GM23338 (cell line): ENCODE data around the gene RAD51B. TPM values are rescaled to one million over a fixed set of nuclear protein-coding genes. Genes with fewer than 3 reads are reported as not detected.

ENCODE experiments used
- ATAC-seq: fragments of 200-7000 bp; cut with Tn5 transposase; 3 replicates; pipeline ENCODE4 v1.9.1; 2020
- DNase-seq: peaks from one replicate; pipeline ENCODE4 v3.0.0-alpha.2; 2015; ENCODE audit warnings: low spot score
- H2AFZ ChIP-seq: fragments of 200-600 bp; sonication (generic); 2 replicates; pipeline ENCODE4 v1.8.0; 2016; ENCODE audit warnings: antibody characterized with exemption, mild to moderate bottlenecking, moderate library complexity
- H3F3A ChIP-seq: fragments of 200-600 bp; sonication (generic); replicated peaks from 2 replicates; pipeline ENCODE4 v1.8.0; 2017; ENCODE audit warnings: antibody characterized with exemption, mixed run types, low read depth
- H3K27ac ChIP-seq: fragments of 200-600 bp; sonication (generic); 2 replicates; pipeline ENCODE4 v1.6.1; 2016; ENCODE audit warnings: low read depth
- H3K27me3 ChIP-seq: fragments of 200-600 bp; sonication (generic); 2 replicates; pipeline ENCODE4 v1.8.0; 2016; ENCODE audit warnings: mild to moderate bottlenecking, mixed run types, moderate library complexity; ENCODE audit not compliant: insufficient read depth
- H3K36me3 ChIP-seq: fragments of 200-600 bp; sonication (generic); 2 replicates; pipeline ENCODE4 v1.8.0; 2016; ENCODE audit warnings: mild to moderate bottlenecking; ENCODE audit not compliant: insufficient read depth
- H3K4me1 ChIP-seq: fragments of 200-600 bp; sonication (generic); 2 replicates; pipeline ENCODE4 v1.8.0; 2016; ENCODE audit warnings: mild to moderate bottlenecking, moderate library complexity; ENCODE audit not compliant: insufficient read depth
- H3K4me2 ChIP-seq: fragments of 200-600 bp; sonication (generic); 2 replicates; pipeline ENCODE4 v1.7.1; 2017; ENCODE audit warnings: mixed run types
- H3K4me3 ChIP-seq: fragments of 200-600 bp; sonication (generic); 2 replicates; pipeline ENCODE4 v1.6.1; 2016; ENCODE audit warnings: mixed run types
- H3K79me2 ChIP-seq: fragments of 200-600 bp; sonication (generic); replicated peaks from 2 replicates; pipeline ENCODE4 v1.8.0; 2017; ENCODE audit warnings: mild to moderate bottlenecking; ENCODE audit not compliant: insufficient read depth
- H3K9me2 ChIP-seq: fragments of 200-600 bp; sonication (generic); 2 replicates; pipeline ENCODE4 v1.8.0; 2017; ENCODE audit not compliant: insufficient read depth
- H4K20me1 ChIP-seq: fragments of 200-600 bp; sonication (generic); replicated peaks from 2 replicates; pipeline ENCODE4 v1.8.0; 2017; ENCODE audit warnings: mild to moderate bottlenecking; ENCODE audit not compliant: insufficient read depth
- H3K27ac Mint-ChIP-seq: 2 replicates; pipeline ENCODE4 v1.8.0; 2020; ENCODE audit warnings: inconsistent platforms, mild to moderate bottlenecking, moderate library complexity, mixed read lengths
- H3K27me3 Mint-ChIP-seq: 3 replicates; pipeline ENCODE4 v1.8.0; 2022; ENCODE audit warnings: low read depth, mild to moderate bottlenecking, moderate library complexity, mixed read lengths, inconsistent platforms; ENCODE audit not compliant: insufficient read depth, poor library complexity
- H3K36me3 Mint-ChIP-seq: 3 replicates; pipeline ENCODE4 v1.8.0; 2021; ENCODE audit warnings: low read depth, mild to moderate bottlenecking, inconsistent platforms, moderate library complexity, mixed read lengths
- H3K4me1 Mint-ChIP-seq: 3 replicates; pipeline ENCODE4 v1.8.0; 2020; ENCODE audit warnings: mild to moderate bottlenecking, inconsistent platforms, mixed read lengths
- H3K4me3 Mint-ChIP-seq: 3 replicates; pipeline ENCODE4 v1.8.0; 2021; ENCODE audit warnings: moderate library complexity, mild to moderate bottlenecking, inconsistent platforms, mixed read lengths
- H3K9me3 Mint-ChIP-seq: 3 replicates; pipeline ENCODE4 v1.8.0; 2020; ENCODE audit warnings: moderate library complexity, mild to moderate bottlenecking, inconsistent platforms, mixed read lengths
- EZH2 ChIP-seq: fragments of 200-600 bp; sonication (generic); IDR thresholded peaks from one replicate; pipeline ENCODE4 v1.8.0; 2017; ENCODE audit warnings: antibody characterized with exemption, mild to moderate bottlenecking, low read depth; ENCODE audit not compliant: unreplicated experiment
- EZH2phosphoT487 ChIP-seq: fragments of 200-600 bp; sonication (generic); IDR thresholded peaks from one replicate; pipeline ENCODE4 v1.8.1; 2018; ENCODE audit warnings: antibody characterized with exemption; ENCODE audit not compliant: unreplicated experiment
- STAT1 ChIP-seq: IDR thresholded peaks from one replicate; pipeline ENCODE4 v1.6.1; 2016; ENCODE audit warnings: antibody characterized with exemption; ENCODE audit not compliant: unreplicated experiment
- ZNF114 ChIP-seq: fragments of 250-450 bp; sonication (Bioruptor Pico); IDR thresholded peaks from 2 replicates; pipeline ENCODE4 v1.5.0; 2020; ENCODE audit warnings: mild to moderate bottlenecking, moderate library complexity
- ZNF331 ChIP-seq: fragments of 250-450 bp; sonication (Bioruptor Pico); IDR thresholded peaks from 2 replicates; pipeline ENCODE4 v1.5.0; 2020; ENCODE audit warnings: low read depth, mild to moderate bottlenecking, moderate library complexity
- polyA plus RNA-seq: library from polyadenylated mRNA; unstranded; fragments of >200 nt; fragmentation: Nextera tagmentation; extraction: Ambion mirVana; gene quantifications from 2 replicates; pipeline ENCODE4 v1.2.1, GENCODE V29; 2016
- total RNA-seq: library from RNA; depleted of rRNA; stranded (reverse); fragments of >200 nt; shearing (Covaris generic); gene quantifications from 2 replicates; pipeline ENCODE4 v1.2.3, GENCODE V29; 2014
- TF ChIP-seq, protein P1 (sequence below): IDR thresholded peaks from one replicate; pipeline ENCODE4 v1.6.1; 2018; ENCODE audit warnings: antibody characterized with exemption; ENCODE audit not compliant: unreplicated experiment
- TF ChIP-seq, protein P2 (sequence below), 2 experiments: fragments of 200-600 bp in 1 of 2; sonication (generic) in 1 of 2; conservative IDR thresholded peaks; 2 replicates each; pipeline versions ENCODE4 v1.5.1 to v1.6.1; 2016 to 2017; ENCODE audit warnings: antibody characterized with exemption in 2 of 2, low read depth in 2 of 2, mild to moderate bottlenecking in 2 of 2, moderate library complexity in 1 of 2
- TF ChIP-seq, protein P3 (sequence below): IDR thresholded peaks from 2 replicates; pipeline ENCODE4 v1.6.1; 2016; ENCODE audit warnings: antibody characterized with exemption

The RAD51B gene
- total and polyA plus RNA-seq, 2 experiments from 2014 or later: 15.7 to 29.1 TPM

- Histone ChIP-seq H3K36me3 (no peaks in the 10 kb centered on the region), H3K27me3 (no peaks in the 10 kb centered on the region), H2AFZ (no peak overlapping the region), H3F3A (no peaks in the 10 kb centered on the region; the same call in 1 of the 2 replicates), H3K27ac (0 out of 2 replicates have a peak overlapping the region, but pooled peaks have one; percentile 1), H3K4me2 (peak overlapping the region; percentile 52), H3K9me2 (no peaks in the 10 kb centered on the region), H3K79me2 (no peaks in the 10 kb centered on the region), H4K20me1 (no peaks in the 10 kb centered on the region), H3K4me1 (peaks cover 70% of the 10 kb centered on the region), H3K4me3 (no peak overlapping the region)
- ATAC-seq (no peak), DNase-seq (peak; percentile 5)
- TF ChIP-seq STAT1: no peak
- TF ChIP-seq, protein P1, sequence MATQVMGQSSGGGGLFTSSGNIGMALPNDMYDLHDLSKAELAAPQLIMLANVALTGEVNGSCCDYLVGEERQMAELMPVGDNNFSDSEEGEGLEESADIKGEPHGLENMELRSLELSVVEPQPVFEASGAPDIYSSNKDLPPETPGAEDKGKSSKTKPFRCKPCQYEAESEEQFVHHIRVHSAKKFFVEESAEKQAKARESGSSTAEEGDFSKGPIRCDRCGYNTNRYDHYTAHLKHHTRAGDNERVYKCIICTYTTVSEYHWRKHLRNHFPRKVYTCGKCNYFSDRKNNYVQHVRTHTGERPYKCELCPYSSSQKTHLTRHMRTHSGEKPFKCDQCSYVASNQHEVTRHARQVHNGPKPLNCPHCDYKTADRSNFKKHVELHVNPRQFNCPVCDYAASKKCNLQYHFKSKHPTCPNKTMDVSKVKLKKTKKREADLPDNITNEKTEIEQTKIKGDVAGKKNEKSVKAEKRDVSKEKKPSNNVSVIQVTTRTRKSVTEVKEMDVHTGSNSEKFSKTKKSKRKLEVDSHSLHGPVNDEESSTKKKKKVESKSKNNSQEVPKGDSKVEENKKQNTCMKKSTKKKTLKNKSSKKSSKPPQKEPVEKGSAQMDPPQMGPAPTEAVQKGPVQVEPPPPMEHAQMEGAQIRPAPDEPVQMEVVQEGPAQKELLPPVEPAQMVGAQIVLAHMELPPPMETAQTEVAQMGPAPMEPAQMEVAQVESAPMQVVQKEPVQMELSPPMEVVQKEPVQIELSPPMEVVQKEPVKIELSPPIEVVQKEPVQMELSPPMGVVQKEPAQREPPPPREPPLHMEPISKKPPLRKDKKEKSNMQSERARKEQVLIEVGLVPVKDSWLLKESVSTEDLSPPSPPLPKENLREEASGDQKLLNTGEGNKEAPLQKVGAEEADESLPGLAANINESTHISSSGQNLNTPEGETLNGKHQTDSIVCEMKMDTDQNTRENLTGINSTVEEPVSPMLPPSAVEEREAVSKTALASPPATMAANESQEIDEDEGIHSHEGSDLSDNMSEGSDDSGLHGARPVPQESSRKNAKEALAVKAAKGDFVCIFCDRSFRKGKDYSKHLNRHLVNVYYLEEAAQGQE: no peak
- no peak for TF ChIP-seq ZNF331
- TF ChIP-seq, protein P2, sequence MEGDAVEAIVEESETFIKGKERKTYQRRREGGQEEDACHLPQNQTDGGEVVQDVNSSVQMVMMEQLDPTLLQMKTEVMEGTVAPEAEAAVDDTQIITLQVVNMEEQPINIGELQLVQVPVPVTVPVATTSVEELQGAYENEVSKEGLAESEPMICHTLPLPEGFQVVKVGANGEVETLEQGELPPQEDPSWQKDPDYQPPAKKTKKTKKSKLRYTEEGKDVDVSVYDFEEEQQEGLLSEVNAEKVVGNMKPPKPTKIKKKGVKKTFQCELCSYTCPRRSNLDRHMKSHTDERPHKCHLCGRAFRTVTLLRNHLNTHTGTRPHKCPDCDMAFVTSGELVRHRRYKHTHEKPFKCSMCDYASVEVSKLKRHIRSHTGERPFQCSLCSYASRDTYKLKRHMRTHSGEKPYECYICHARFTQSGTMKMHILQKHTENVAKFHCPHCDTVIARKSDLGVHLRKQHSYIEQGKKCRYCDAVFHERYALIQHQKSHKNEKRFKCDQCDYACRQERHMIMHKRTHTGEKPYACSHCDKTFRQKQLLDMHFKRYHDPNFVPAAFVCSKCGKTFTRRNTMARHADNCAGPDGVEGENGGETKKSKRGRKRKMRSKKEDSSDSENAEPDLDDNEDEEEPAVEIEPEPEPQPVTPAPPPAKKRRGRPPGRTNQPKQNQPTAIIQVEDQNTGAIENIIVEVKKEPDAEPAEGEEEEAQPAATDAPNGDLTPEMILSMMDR (conservative IDR thresholded peaks at IDR 0.05; ENCODE audit: low read depth in 2 of 2): no peak
- TF ChIP-seq, protein P3, sequence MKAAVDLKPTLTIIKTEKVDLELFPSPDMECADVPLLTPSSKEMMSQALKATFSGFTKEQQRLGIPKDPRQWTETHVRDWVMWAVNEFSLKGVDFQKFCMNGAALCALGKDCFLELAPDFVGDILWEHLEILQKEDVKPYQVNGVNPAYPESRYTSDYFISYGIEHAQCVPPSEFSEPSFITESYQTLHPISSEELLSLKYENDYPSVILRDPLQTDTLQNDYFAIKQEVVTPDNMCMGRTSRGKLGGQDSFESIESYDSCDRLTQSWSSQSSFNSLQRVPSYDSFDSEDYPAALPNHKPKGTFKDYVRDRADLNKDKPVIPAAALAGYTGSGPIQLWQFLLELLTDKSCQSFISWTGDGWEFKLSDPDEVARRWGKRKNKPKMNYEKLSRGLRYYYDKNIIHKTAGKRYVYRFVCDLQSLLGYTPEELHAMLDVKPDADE: no peak
- TF ChIP-seq EZH2phosphoT487: no peak
- TF ChIP-seq ZNF114 (CRISPR knock-in tag): no peak
- no peak for TF ChIP-seq EZH2
- Mint-ChIP-seq H3K36me3 (no peaks in the 10 kb centered on the region), H3K9me3 (no peaks in the 10 kb centered on the region), H3K4me1 (peaks cover 74% of the 10 kb centered on the region), H3K27me3 (no peaks in the 10 kb centered on the region), H3K4me3 (no peak overlapping the region), H3K27ac (no peak overlapping the region)
Observed at GRCh38 chr14:67938071-67938470, 118.5 kb downstream of the RAD51B start.
